H1 (cell line): ENCODE measurements around the gene TMEM121B. TPM values are rescaled to one million over a fixed set of nuclear protein-coding genes. Genes with fewer than 3 reads are reported as not detected.

Source experiments
- CTCF ChIA-PET: fragments of 300-600 bp; sonication (Branson Sonifier 250); formaldehyde crosslinking; loops from one replicate; lab custom pipeline; 2021; ENCODE audit not compliant: partially characterized antibody; lab: Charles Lee
- POLR2A ChIA-PET: fragments of 300-600 bp; sonication (Branson Sonifier 250); formaldehyde crosslinking; loops from one replicate; lab custom pipeline; 2021; ENCODE audit warnings: inconsistent platforms; ENCODE audit not compliant: partially characterized antibody; lab: Charles Lee
- DNase-seq, 2 experiments: peaks; one replicate each; pipeline versions ENCODE4 v3.0.0 to v3.0.0-alpha.2; 2010 to 2022; ENCODE audit warnings: low spot score in 2 of 2, low read depth in 1 of 2, mixed read lengths in 1 of 2
- FAIRE-seq: peaks from 2 replicates; lab custom pipeline; 2011; peaks lifted over from hg19 to GRCh38; lab: Jason Lieb, UNC
- H2AFZ ChIP-seq: 2 replicates; pipeline ENCODE4 v1.8.1; 2012; ENCODE audit warnings: low read length, inconsistent platforms
- H2AK5ac ChIP-seq: 2 replicates; pipeline ENCODE4 v1.6.1; 2013; ENCODE audit warnings: low read depth, low read length
- H2BK120ac ChIP-seq: replicated peaks from 2 replicates; pipeline ENCODE3; 2013; ENCODE audit warnings: low read depth, low read length, inconsistent platforms
- H2BK12ac ChIP-seq: 2 replicates; pipeline ENCODE4 v1.6.1; 2013; ENCODE audit warnings: low read depth, low read length
- H2BK15ac ChIP-seq: 2 replicates; pipeline ENCODE4 v1.6.1; 2013; ENCODE audit warnings: low read length
- H2BK20ac ChIP-seq: 2 replicates; pipeline ENCODE4 v1.6.1; 2013; ENCODE audit warnings: low read length
- H2BK5ac ChIP-seq: 2 replicates; pipeline ENCODE4 v1.6.1; 2013; ENCODE audit warnings: low read depth, low read length
- H3K14ac ChIP-seq: 2 replicates; pipeline ENCODE4 v1.6.1; 2013; ENCODE audit warnings: inconsistent platforms; ENCODE audit not compliant: insufficient read length
- H3K18ac ChIP-seq: 2 replicates; pipeline ENCODE4 v1.6.1; 2013; ENCODE audit warnings: low read length; ENCODE audit errors: extremely low read depth
- H3K23ac ChIP-seq: 2 replicates; pipeline ENCODE4 v1.6.1; 2013; ENCODE audit warnings: inconsistent platforms; ENCODE audit not compliant: insufficient read length
- H3K23me2 ChIP-seq: 2 replicates; pipeline ENCODE4 v1.6.1; 2013; ENCODE audit warnings: low read depth, low read length
- H3K27ac ChIP-seq: 2 replicates; pipeline ENCODE4 v1.6.1; 2011; ENCODE audit warnings: low read depth, low read length, inconsistent platforms
- H3K27me3 ChIP-seq, 4 experiments: replicated peaks in 1 of 4; 1 replicate in 1 of 4; 2 replicates in 3 of 4; pipeline versions ENCODE4 v1.6.1 to v1.8.1; 2011 to 2013; ENCODE audit warnings: low read length in 3 of 4, mild to moderate bottlenecking in 3 of 4, inconsistent platforms in 2 of 4, mixed read lengths in 2 of 4, moderate library complexity in 1 of 4; ENCODE audit not compliant: control insufficient read depth in 3 of 4, insufficient read depth in 3 of 4; ENCODE audit errors: extremely low read depth in 1 of 4
- H3K36me3 ChIP-seq, 4 experiments: 2 replicates each; pipeline versions ENCODE4 v1.6.1 to v1.8.1; 2011 to 2013; ENCODE audit warnings: mild to moderate bottlenecking in 4 of 4, low read length in 3 of 4, moderate library complexity in 2 of 4, control low read depth in 1 of 4, inconsistent platforms in 1 of 4; ENCODE audit not compliant: insufficient read depth in 4 of 4, control insufficient read depth in 2 of 4
- H3K4ac ChIP-seq: replicated peaks from 2 replicates; pipeline ENCODE3; 2013; ENCODE audit warnings: low read length, low read depth, mixed read lengths, inconsistent platforms; ENCODE audit not compliant: insufficient read length
- H3K4me1 ChIP-seq, 4 experiments: replicated peaks in 1 of 4; 1 replicate in 1 of 4; 2 replicates in 3 of 4; pipeline versions ENCODE4 v1.6.1 to v1.8.1; 2011 to 2013; ENCODE audit warnings: low read length in 3 of 4, inconsistent platforms in 2 of 4, mixed read lengths in 1 of 4; ENCODE audit not compliant: insufficient read depth in 4 of 4, control insufficient read depth in 3 of 4
- H3K4me2 ChIP-seq, 2 experiments: 2 replicates each; pipeline versions ENCODE4 v1.6.1 to v1.8.1; 2011 to 2013; ENCODE audit warnings: low read depth in 2 of 2, low read length in 2 of 2, control low read depth in 1 of 2, inconsistent platforms in 1 of 2, mild to moderate bottlenecking in 1 of 2; ENCODE audit not compliant: insufficient read depth in 1 of 2
- H3K4me3 ChIP-seq, 4 experiments: fragments of 200-600, 300-600 bp in 1 of 4; sonication (generic), shearing (Covaris generic), sonication (Bioruptor Twin) in 1 of 4; 2 replicates each; pipeline versions ENCODE4 v1.5.1 to v1.8.1; 2011 to 2016; ENCODE audit warnings: low read length in 4 of 4, low read depth in 3 of 4, control low read depth in 2 of 4, inconsistent platforms in 2 of 4, mild to moderate bottlenecking in 2 of 4, mixed read lengths in 1 of 4, moderate library complexity in 1 of 4; ENCODE audit not compliant: insufficient read depth in 2 of 4; ENCODE audit errors: extremely low read depth in 1 of 4
- H3K56ac ChIP-seq: replicated peaks from 2 replicates; pipeline ENCODE3; 2013; ENCODE audit warnings: low read depth, mild to moderate bottlenecking, mixed read lengths, low read length, inconsistent platforms; ENCODE audit not compliant: insufficient read length
- H3K79me1 ChIP-seq: 2 replicates; pipeline ENCODE4 v1.6.1; 2013; ENCODE audit warnings: low read depth, low read length, control low read depth
- H3K79me2 ChIP-seq, 2 experiments: 2 replicates each; pipeline versions ENCODE4 v1.6.1 to v1.8.1; 2012 to 2013; ENCODE audit warnings: low read length in 2 of 2, mild to moderate bottlenecking in 2 of 2, inconsistent platforms in 1 of 2; ENCODE audit not compliant: insufficient read depth in 2 of 2, control insufficient read depth in 1 of 2
- H3K9ac ChIP-seq, 4 experiments: replicated peaks in 1 of 4; 1 replicate in 1 of 4; 2 replicates in 3 of 4; pipeline versions ENCODE4 v1.6.1 to v1.8.1; 2011 to 2013; ENCODE audit warnings: low read depth in 3 of 4, low read length in 3 of 4, control low read depth in 2 of 4, mild to moderate bottlenecking in 2 of 4, moderate library complexity in 2 of 4, inconsistent platforms in 1 of 4; ENCODE audit errors: extremely low read depth in 1 of 4
- H3K9me3 ChIP-seq, 2 experiments: 2 replicates each; pipeline versions ENCODE4 v1.6.1 to v1.8.1; 2012 to 2013; ENCODE audit warnings: mild to moderate bottlenecking in 2 of 2, moderate library complexity in 2 of 2, control low read depth in 1 of 2, inconsistent platforms in 1 of 2, low read depth in 1 of 2, low read length in 1 of 2, mixed read lengths in 1 of 2; ENCODE audit not compliant: insufficient read depth in 2 of 2
- H4K20me1 ChIP-seq, 2 experiments: replicated peaks in 1 of 2; 2 replicates each; pipeline versions ENCODE3 to v1.8.1; 2011 to 2013; ENCODE audit warnings: inconsistent platforms in 2 of 2, low read length in 2 of 2, mild to moderate bottlenecking in 1 of 2; ENCODE audit not compliant: insufficient read depth in 2 of 2, control insufficient read depth in 1 of 2
- H4K5ac ChIP-seq: 2 replicates; pipeline ENCODE4 v1.6.1; 2013; ENCODE audit warnings: low read length, low read depth, mixed read lengths, inconsistent platforms; ENCODE audit not compliant: insufficient read length
- H4K8ac ChIP-seq: 2 replicates; pipeline ENCODE4 v1.8.0; 2013; ENCODE audit warnings: mild to moderate bottlenecking, moderate library complexity, low read length, inconsistent platforms; ENCODE audit not compliant: insufficient read depth; ENCODE audit errors: extremely low read depth
- H4K91ac ChIP-seq: replicated peaks from 2 replicates; pipeline ENCODE3; 2013; ENCODE audit warnings: low read length, mixed read lengths, inconsistent platforms; ENCODE audit not compliant: insufficient read length
- BRCA1 ChIP-seq: IDR thresholded peaks from 2 replicates; pipeline ENCODE4 v1.6.1; 2012; ENCODE audit warnings: low read depth, low read length, improper control_type of control experiment
- CREB1 ChIP-seq: IDR thresholded peaks from 2 replicates; pipeline ENCODE4 v1.6.1; 2012; ENCODE audit warnings: inconsistent platforms
- CTBP2 ChIP-seq: IDR thresholded peaks from 2 replicates; pipeline ENCODE4 v1.7.0; 2011; ENCODE audit warnings: borderline replicate concordance, mild to moderate bottlenecking, moderate library complexity, mixed read lengths, low read length; ENCODE audit not compliant: insufficient read depth, insufficient read length
- FOSL1 ChIP-seq: IDR thresholded peaks from 2 replicates; pipeline ENCODE4 v1.6.1; 2011; ENCODE audit warnings: mild to moderate bottlenecking, low read depth, low read length, moderate library complexity; ENCODE audit not compliant: insufficient read depth
- GTF2F1 ChIP-seq: IDR thresholded peaks from 2 replicates; pipeline ENCODE4 v1.6.1; 2012; ENCODE audit warnings: low read depth, low read length, improper control_type of control experiment, borderline replicate concordance
- HDAC2 ChIP-seq, 2 experiments: fragments of 300-600 bp in 1 of 2; sonication (generic) in 1 of 2; IDR thresholded peaks; 2 replicates each; pipeline ENCODE4 v1.6.1; 2011 to 2012; ENCODE audit warnings: low read depth in 2 of 2, low read length in 2 of 2, mild to moderate bottlenecking in 2 of 2, moderate library complexity in 2 of 2, borderline replicate concordance in 1 of 2, inconsistent platforms in 1 of 2
- HDAC6 ChIP-seq: IDR thresholded peaks from one replicate; pipeline ENCODE4 v1.7.1; 2012; ENCODE audit warnings: low read depth, mild to moderate bottlenecking, inconsistent platforms, low read length, moderate library complexity
- KDM5A ChIP-seq: fragments of 200-600 bp; IDR thresholded peaks from 2 replicates; pipeline ENCODE4 v1.7.1; 2012; ENCODE audit warnings: mild to moderate bottlenecking, low read length, inconsistent platforms, mixed read lengths
- NRF1 ChIP-seq: IDR thresholded peaks from 2 replicates; pipeline ENCODE4 v1.6.1; 2011; ENCODE audit warnings: mild to moderate bottlenecking, low read depth, low read length, improper control_type of control experiment
- POLR2AphosphoS5 ChIP-seq: IDR thresholded peaks from 2 replicates; pipeline ENCODE4 v1.6.1; 2011; ENCODE audit warnings: low read depth, low read length
- RBBP5 ChIP-seq: IDR thresholded peaks from 2 replicates; pipeline ENCODE4 v1.7.1; 2012; ENCODE audit warnings: low read depth, mild to moderate bottlenecking, inconsistent platforms, low read length, moderate library complexity, borderline replicate concordance
- RFX5 ChIP-seq: IDR thresholded peaks from 2 replicates; pipeline ENCODE4 v1.6.1; 2011; ENCODE audit warnings: low read depth, low read length, improper control_type of control experiment, borderline replicate concordance
- RNF2 ChIP-seq: fragments of 200-900, 300-1000 bp; sonication (generic); IDR thresholded peaks from 2 replicates; pipeline ENCODE4 v1.7.1; 2016; ENCODE audit warnings: borderline replicate concordance, low read depth, mild to moderate bottlenecking, antibody characterized with exemption, low read length; ENCODE audit not compliant: poor library complexity, severe bottlenecking; ENCODE audit errors: missing control alignments
- SUZ12 ChIP-seq: fragments of 200-600 bp; sonication (generic); IDR thresholded peaks from 2 replicates; pipeline ENCODE4 v1.6.1; 2012; ENCODE audit warnings: mild to moderate bottlenecking, inconsistent platforms, low read length, moderate library complexity, mixed read lengths
- TEAD4 ChIP-seq: IDR thresholded peaks from 2 replicates; pipeline ENCODE4 v1.6.1; 2012; ENCODE audit warnings: low read depth, low read length, inconsistent platforms, mixed read lengths
- polyA plus RNA-seq, 7 experiments: library from polyadenylated mRNA; depleted of rRNA in 3 of 7; stranded (reverse) in 5 of 7; unstranded in 2 of 7; fragments of >200 nt in 5 of 7; fragments of 200-250 nt in 2 of 7; gene quantifications; 1 replicate in 5 of 7; 2 replicates in 1 of 7; 4 replicates in 1 of 7; pipeline versions ENCODE4 v1.2.1 to v1.2.3, GENCODE V29; 2011 to 2013; ENCODE audit warnings: missing spikeins in 2 of 7, mixed read lengths in 2 of 7
- total RNA-seq: library from RNA; stranded (reverse); fragmentation: NEBNext Ultra II Directional; extraction: Animal tissue kit (Norgen Biotek cat#: 25700); gene quantifications from 2 replicates; pipeline ENCODE4 v1.2.1, GENCODE V29; 2021

Gene TMEM121B
- total and polyA plus RNA-seq, 2 of the 8 experiments (the other 6 are each of a cell fraction or from before 2014, with no cell fraction given) = 4.3 to 6.9 TPM

GRCh38 chr22:17090550-17090949 lies 30.6 kb downstream of the TMEM121B start:
- no peaks in the 10 kb centered on the region; a peak in 1 of 4 replicates for H3K9me3 ChIP-seq
- no peak overlapping the region for H2AFZ ChIP-seq
- no peak overlapping the region for H3K56ac ChIP-seq
- no peak overlapping the region for H3K23ac ChIP-seq
- DNase-seq = no peak
- H4K20me1 ChIP-seq = peaks cover 2 to 10% of the 10 kb centered on the region in 2 experiments
- peaks cover 1% of the 10 kb centered on the region; the same call in 1 of the 2 replicates for H3K23me2 ChIP-seq
- no peak overlapping the region for H3K18ac ChIP-seq
- H3K4me3 ChIP-seq = no peak overlapping the region
- no peaks in the 10 kb centered on the region for H3K36me3 ChIP-seq
- no peaks in the 10 kb centered on the region; a peak in 1 of 4 replicates for H3K79me2 ChIP-seq
- H2BK120ac ChIP-seq = no peak overlapping the region
- H4K8ac ChIP-seq = no peak overlapping the region
- no peak overlapping the region for H3K27ac ChIP-seq
- no peak overlapping the region for H4K91ac ChIP-seq
- ChIA-PET CTCF (interaction anchor here (0.9 kb wide), 1 partner anchor 9 kb away, joined by 3 read pairs; no protein-coding TSS in a partner anchor), POLR2A (no interaction called here)
- H3K4me2 ChIP-seq = no peak overlapping the region
- H3K27me3 ChIP-seq = peaks cover 4 to 20% (median 12%) of the 10 kb centered on the region in 4 experiments
- no peak overlapping the region for H4K5ac ChIP-seq
- H3K79me1 ChIP-seq = peaks cover 2% of the 10 kb centered on the region; the same call in 1 of the 2 replicates
- peak overlapping the region in 1 of 4 experiments; percentile 40; a peak in 1 of 7 replicates for H3K9ac ChIP-seq
- no peak for FAIRE-seq
- no peak overlapping the region for H2BK20ac ChIP-seq
- peaks cover 0 to 3% (median under 1%) of the 10 kb centered on the region in 4 experiments; a peak in 1 of 7 replicates for H3K4me1 ChIP-seq
- H2AK5ac ChIP-seq = no peak overlapping the region
- no peak overlapping the region for H3K4ac ChIP-seq
- H2BK12ac ChIP-seq = no peak overlapping the region
- H2BK5ac ChIP-seq = no peak overlapping the region
- no peak overlapping the region for H3K14ac ChIP-seq
- TF ChIP-seq KDM5A = no peak
- no peak for TF ChIP-seq NRF1
- no peak for TF ChIP-seq RBBP5
- no peak for TF ChIP-seq TEAD4
- TF ChIP-seq SUZ12 = no peak
- no peak for TF ChIP-seq FOSL1
- TF ChIP-seq CTBP2 = no peak
- TF ChIP-seq HDAC2 (IDR thresholded peaks at IDR 0.05; ENCODE audit: borderline replicate concordance in 1 of 2, low read depth in 2 of 2, low read length in 2 of 2) = no peak
- no peak for TF ChIP-seq BRCA1
- no peak for TF ChIP-seq GTF2F1
- no peak for TF ChIP-seq POLR2AphosphoS5
- no peak for TF ChIP-seq CREB1
- TF ChIP-seq RNF2 = no peak
- no peak for TF ChIP-seq RFX5
- no peak for TF ChIP-seq HDAC6
- H2BK15ac ChIP-seq = no peak overlapping the region
